Cardiac septum (tissue), 1 donor: ENCODE results near the gene TECR. TPM values are rescaled to one million over a fixed set of nuclear protein-coding genes. Genes with fewer than 3 reads are reported as not detected.
"Not testable (repeated sequence)": the region's sequence is repeated elsewhere in the genome, so short reads cannot be mapped to it uniquely, and the experiment has no call there.

ENCODE experiments used
- DNase-seq: peaks from one replicate; pipeline ENCODE4 v3.0.0-alpha.2; 2020; ENCODE audit warnings: low spot score
- intact Hi-C: fragments of 100-400 bp; cut with DNase I; formaldehyde crosslinking; loops from one replicate; pipeline ENCODE4 v1.14.0; 2022
- total RNA-seq: library from RNA; stranded (reverse); fragmentation: NEBNext Ultra II Directional; extraction: Animal tissue kit (Norgen Biotek cat#: 25700); gene quantifications from one replicate; pipeline ENCODE4 v1.2.1, GENCODE V29; 2021
- donor health status: DM: no; HTN: no; CAD: no.

The TECR gene
- total RNA-seq, 1 donor from 2014 or later = 62.0 TPM

DNA sequence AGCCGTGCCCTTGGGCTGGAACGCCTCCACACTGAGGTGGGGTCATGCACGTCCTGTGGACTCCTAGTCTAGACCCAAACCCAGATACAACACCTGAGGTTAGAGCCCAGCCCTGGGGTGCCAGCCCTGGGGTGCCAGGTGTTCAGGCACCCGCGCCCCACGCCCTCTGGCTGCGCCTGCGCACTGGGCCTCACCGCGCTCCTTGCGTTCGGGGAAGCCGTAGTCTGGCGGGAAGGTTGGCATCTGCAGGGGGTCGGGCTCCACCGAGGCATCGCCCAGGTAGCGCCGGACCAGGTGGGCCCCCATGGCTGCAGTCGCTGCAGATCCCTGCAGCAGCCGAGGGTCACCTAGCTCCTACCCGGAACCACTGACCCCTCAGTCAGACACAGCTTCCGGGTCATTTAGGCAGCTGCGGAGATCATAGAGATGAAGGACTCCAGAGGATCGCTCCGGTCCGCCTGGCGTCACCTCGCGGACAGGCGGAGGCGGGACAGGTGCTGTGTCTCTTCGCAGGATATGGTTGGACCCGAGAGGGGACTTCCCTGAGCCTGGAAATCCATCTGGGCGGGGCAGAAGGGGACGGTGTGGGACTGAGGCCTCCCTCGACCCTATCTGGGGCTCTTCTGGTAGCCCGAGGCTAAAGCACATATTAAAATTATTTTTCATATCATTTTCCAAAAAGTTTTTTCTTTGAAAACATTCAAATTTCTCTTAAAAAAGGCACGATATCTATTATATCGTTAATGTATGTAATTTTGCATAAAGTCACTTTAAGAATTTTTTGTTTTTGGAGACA, 42.5 kb downstream of the TECR start, which contains the start of gene NDUFB7:
TSS of gene NDUFB7 (minus strand) at position 372 of the 796 bp plus-strand sequence. CDS start at position 306, 66 bp downstream.
- intact Hi-C loops = loop anchor here (5.0 kb wide), 1 partner anchor 115 kb away; no protein-coding TSS in a partner anchor

DNA sequence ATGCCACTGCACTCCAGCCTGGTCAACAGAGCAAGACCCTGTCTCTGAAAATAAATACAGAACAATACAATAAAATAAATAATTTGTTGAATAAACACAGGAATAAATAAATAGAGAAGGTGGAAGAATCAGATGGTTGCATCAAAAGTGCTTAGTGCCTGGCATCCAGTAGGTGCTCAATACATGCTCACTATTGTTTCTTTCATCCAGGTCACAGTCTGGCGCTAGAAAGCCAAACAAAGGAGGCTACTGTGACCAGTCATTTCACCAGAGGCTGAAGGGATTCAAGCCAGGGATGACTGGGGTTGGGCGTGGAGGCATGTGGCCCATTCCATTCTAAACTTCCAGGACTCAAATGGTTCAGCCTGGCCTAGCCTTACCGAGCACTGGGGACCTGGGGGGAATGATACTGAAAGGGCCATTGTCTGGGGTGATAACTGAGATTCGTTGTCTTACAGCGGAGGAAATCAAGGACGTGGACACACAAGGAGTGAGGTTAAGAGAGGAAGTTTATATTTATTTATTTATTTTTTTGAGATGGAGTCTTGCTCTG, 46.1 kb downstream of the TECR start:
- intact Hi-C loops = loop anchor here (2.0 kb wide), 1 partner anchor 313 kb away; no protein-coding TSS in a partner anchor
- DNase-seq = no peak

More for the DNA sequence above, 42.5 kb downstream of the TECR start, which contains the start of gene NDUFB7:
- peak; percentile 96 for DNase-seq

DNA sequence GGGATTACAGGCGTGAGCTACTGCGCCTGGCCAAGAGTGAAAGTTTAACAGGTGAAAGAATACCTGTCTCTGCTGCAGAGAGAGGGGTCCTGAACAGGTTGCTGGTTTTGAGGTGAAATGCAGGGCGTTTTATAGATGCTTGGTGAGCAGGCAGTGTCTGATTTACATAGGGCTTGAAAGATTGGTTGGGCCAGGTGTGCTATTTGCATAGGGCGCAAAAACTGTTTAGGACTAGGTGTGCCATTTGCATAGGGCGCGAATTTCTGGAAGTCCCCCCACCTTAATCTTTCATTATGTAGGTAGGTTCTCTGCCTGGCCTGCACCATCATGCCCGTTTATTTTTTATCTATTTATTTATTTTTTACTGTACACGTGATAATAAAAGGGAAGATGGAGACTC, 47.0 kb downstream of the TECR start:
- intact Hi-C loops = no loop called here
- DNase-seq = no peak

DNA sequence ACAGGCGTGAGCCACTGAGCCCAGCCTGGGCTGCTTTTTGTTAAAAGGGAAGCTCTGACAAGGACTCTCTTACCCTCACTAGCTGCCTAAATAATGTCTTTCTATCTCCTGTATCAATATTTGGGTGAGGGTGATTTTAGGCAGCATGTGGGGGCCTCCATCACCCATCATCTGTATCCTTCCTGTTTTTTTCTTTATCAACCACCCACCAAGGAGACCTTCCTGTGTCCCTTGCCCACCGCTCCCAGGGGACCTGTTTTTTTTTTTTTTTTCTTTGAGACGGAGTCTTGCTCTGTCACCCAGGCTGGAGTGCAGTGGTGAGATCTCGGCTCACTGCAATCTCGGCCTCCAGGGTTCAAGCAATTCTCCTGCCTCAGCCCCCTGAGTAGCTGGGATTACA, 47.9 kb downstream of the TECR start:
- no peak for DNase-seq
- intact Hi-C loops = no loop called here

DNA sequence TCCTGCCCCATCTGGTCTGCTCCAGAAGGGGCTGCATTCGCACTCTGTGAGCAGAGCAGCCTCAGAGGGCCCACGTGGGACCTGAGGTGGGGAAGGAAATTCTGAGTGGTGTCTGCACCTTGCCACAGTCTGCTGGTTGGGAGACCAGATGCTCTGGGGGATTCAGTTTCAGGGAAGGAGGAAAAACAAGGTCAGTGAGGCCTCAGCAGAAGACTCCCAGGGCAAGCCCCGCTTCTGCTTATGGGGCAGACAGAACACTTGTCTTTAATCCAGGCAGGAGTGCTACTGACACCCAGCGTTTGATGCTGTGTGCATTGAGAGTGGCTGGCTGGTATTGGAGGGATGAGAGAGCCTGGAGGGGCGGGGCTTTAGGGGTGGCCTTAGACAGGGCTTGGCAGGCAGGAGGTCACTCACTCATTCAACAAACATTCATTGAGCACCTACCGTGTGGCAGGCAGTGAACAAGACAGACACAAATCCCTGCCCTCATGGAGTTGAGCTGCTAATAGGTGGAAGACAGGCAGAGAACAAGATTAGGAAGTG, 48.6 kb downstream of the TECR start:
- DNase-seq = no peak
- intact Hi-C loops = no loop called here

DNA sequence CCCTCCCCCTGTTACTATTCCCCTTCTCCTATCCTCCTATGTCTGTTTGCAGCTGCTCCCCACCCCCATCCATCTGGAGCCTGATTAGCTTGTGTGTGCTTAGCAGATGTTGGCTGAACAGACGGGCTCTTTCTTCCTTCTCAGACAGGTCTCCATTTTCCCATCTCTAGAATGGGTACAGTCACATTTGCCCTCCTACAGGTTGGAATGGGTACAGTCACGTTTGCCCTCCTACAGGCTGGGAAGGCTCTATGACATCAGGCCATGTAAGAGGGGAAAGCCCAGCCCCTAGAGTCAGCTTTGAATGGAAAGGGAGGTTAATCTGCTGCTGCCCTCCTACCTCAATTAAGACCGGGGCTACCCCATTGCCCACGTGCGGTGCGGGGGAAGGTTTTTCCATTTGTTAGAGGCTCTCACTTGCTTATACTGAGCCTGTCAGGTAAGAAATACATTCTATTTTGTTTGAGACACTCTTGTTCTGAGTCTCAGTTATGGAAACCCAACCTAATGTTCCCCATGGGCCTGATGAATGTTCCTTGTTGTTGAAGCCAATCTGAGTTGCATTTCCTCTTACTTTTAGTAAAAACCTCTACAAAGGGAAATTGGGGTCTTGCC, 51.3 kb downstream of the TECR start:
- DNase-seq = no peak
- intact Hi-C loops = no loop called here

DNA sequence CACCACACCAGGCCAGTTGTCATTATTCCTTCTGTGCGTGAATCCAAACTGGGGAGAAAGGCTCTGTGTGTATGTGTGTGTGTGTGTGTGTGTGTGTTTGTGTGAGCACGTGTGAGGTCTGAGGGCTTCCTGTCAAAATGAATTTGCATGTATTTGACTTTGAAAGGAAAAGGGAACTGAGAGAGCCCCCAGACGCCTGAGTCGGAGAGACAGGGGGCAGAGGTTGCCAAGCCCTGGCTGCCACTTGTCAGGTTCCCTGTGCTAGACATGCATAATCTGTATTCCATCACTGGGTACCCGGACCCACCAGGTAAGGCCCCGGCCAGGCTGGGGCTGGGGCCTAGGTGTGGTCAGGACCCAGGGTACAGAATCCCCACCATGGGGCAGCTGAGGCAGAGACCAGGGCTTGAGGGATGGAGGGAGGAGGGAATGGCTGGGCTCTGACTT, 53.5 kb downstream of the TECR start, which contains the start of gene CLEC17A:
TSS of gene CLEC17A (plus strand) at position 191 of the 447 bp plus-strand sequence. CDS start at position 268, 77 bp downstream.
- no peak for DNase-seq
- intact Hi-C loops = no loop called here

DNA sequence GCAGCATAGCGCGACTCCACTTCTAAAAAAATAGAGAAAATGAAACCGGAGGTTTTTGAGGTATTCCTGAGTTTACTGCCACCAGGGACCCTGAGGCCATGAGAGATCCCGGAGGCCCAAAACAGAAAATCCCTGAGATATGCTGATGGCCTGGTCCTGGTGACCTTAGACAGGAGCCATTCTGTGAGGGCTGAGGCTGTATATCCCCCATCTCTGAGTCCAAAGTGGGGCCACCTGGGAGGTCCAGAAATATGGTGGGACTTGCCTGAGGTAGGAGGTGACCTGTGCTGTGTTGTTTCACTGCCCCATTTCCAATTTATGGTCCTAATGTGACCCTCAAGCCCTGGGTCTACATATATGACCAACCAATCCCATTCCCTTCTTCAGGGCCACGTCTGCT, 55.0 kb downstream of the TECR start:
- intact Hi-C loops, DNase-seq: not testable (repeated sequence)

DNA sequence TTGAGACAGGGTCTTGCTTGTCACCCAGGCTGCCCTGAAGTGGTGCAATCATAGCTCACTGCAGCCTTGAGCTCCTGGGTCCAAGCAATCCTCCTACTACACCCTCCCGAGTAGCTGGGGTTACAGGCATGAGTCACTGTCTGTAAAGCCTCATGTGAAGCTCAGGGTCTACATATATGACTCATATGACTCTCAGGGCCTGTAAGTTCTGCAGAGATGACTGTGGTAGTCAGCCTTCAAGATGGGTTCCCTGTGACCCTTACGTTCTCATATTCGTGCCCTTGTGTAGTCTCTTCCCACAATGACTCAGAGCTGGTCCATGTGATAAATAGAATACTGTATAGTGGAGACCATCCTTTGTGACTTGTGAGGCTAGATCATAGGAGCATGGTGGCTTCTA, 55.8 kb downstream of the TECR start:
- DNase-seq, intact Hi-C loops: not testable (repeated sequence)

DNA sequence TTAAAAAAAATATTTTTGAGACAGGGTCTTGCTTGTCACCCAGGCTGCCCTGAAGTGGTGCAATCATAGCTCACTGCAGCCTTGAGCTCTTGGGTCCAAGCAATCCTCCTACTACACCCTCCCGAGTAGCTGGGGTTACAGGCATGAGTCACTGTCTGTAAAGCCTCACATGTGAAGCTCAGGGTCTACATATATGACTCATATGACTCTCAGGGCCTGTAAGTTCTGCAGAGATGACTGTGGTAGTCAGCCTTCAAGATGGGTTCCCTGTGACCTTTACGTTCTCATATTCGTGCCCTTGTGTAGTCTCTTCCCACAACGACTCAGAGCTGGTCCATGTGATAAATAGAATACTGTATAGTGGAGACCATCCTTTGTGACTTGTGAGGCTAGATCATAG, 60.0 kb downstream of the TECR start:
- intact Hi-C loops, DNase-seq: not testable (repeated sequence)

DNA sequence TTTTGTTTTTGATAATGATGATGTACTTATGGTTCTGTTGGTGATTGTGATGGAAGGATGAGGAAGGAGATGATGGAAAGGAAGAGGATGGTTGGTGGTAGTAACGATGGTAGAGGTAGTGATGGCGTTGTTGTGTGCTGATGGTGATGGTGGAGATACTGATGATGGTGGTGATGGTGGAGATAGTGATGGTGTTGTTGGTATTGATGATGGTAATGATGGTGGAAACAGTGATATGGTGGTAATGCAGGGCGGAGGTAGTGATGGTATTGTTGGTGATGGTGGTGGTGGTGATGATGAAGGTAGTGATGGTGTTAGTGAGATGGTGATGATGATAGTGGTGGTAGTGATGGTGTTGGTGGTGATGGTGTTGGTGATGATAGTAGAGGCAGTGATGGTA, 66.2 kb downstream of the TECR start:
- no peak for DNase-seq
- intact Hi-C loops = no loop called here

DNA sequence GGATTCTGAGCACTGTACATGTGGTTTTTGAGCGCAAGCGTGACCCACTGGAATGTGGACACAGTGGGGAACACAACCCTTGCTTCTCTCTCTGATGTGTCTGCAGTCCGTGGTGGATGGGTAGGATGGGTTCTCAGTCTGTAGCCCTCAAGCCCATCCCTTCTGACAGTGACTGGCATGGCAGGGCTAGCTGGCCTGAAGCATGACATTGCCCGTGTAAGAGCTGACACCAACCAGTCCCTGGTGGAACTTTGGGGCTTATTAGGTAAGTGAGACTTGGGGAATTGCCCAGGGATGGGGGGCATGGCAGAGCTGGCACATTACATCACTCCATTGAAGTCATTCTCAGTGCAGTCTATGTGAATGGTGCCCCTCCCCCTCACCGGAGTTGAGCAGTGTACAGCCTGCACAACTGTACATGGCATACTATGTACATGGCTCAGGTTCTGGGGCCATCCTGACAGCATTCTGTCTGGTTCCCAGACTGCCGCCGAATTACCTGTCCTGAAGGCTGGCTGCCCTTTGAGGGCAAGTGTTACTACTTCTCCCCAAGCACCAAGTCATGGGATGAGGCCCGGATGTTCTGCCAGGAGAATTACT, 70.3 kb downstream of the TECR start:
- intact Hi-C loops = no loop called here
- DNase-seq = no peak

DNA sequence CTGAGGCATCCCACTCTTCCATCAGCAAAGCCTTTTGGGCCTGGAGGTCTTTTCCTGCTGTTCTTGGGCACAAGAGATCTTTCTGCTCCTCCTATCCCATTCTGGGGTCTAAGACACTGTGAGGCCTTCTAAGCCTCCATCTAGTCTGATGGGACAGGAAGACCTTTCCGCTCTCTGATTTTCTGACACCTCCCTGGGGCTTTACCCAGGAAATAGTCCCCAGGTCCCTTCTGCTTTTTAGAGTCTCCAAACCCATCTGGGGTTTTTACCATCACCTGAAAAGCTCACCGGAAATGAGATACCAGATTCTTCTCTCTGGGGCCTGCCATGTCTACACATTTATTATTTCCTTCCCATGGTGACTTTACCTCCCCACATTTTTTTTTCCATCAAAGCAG, 74.6 kb downstream of the TECR start:
- intact Hi-C loops = no loop called here

DNA sequence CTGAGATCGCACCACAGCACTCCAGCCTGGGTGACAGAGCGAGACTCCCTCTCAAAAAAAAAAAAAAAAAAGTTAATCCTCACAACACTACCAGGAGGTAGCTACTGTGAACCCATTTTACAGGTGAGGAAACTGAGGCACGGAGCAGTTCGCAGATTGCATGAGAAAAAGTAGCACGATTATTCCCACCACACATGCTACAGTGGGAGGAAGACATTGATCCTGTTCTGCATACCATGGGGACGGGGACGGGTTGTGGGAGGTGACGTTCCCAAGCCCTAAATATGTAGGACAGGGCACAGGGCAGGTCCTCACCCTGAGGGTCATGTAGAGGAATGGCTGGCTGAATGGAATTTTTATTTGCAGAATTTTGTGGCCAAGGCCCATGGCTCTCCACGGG, 77.2 kb downstream of the TECR start:
- intact Hi-C loops = no loop called here
- no peak for DNase-seq

More for the DNA sequence above, 74.6 kb downstream of the TECR start:
- no peak for DNase-seq

DNA sequence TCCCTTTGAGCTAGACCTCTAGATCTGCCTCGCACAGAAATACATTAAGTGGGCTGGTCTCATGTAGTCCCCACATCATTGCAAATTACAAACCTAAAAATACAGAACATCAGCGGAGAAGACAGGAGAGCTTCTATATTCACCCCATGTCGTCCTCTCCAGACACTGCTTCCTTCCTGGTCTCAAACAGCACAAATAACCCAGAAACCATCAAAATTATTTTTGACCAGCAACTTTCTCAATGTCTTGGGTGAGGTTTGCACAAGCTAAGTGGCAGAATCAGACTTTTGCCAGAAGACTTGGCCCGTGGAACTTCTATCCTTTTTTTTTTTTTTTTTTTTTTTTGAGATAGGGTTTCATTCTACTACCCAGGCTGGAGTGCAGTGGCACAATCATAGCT, 81.7 kb downstream of the TECR start:
- intact Hi-C loops = no loop called here
- no peak for DNase-seq

DNA sequence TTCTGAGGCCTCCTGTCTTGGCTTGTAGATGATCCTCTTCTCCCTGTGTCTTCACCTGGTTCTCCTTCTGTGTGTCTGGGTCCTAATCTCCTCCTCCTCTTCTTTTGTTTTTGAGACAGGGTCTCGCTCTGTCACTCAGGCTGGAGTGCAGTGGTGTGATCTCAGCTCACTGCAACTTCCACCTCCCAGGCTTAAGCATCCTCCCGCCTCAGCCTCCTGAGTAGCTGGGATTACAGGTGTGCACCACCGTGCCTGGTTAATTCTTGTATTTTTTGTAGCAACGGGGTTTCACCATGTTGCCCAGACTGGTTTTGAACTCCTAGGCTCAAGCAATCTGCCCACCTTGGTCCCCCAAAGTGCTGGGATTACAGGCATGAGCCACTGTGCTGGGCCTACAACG, 82.8 kb downstream of the TECR start:
- intact Hi-C loops, DNase-seq: not testable (repeated sequence)

DNA sequence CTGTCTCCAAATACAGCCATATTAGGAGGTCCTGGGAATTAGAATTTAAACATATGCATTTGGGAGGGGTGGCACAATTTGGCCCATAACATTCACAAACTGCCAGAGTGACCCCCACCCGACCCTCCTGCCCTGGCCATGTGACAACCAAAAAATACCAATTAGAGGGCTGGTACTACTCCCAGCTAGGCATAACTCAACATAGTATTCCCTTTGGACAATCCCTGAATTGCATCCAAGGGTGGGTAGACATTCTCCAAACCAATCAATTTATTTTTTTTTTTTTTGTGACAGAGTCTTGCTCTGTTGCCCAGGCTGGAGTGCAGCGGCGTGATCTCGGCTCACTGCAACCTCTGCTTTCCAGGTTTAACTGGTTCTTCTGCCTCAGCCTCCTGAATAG, 83.3 kb downstream of the TECR start:
- intact Hi-C loops = no loop called here
- DNase-seq = no peak

DNA sequence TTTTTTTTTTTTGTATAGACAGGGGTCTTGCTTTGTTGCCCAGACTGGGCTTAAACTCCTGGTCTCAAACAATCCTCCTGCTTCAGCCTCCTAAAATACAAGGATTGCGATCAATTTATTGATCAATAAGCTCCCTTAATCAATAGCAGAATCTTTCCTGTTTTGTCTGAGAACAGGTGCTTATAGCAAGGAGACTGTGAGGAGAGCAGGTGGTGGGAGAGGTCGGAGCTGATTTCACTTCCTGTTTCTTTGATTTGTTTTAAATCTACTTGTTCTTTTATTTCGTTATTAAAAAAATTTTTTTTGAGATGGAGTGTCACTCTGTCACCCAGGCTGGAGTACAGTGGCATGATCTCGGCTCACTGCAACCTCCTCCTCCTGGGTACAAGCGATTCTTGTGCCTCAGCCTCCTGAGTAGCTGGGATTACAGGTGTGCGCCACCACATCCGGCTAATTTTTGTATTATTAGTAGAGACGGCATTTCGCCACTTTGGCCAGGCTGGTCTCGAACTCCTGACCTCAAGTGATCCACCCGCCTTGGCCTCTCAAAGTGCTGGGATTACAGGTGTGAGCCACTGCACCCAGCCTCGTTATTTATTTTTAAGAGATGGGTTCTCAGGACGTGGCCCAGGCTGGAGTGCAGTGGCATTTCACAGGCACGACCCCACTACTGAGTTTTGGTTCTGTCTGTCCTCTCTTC, 84.2 kb downstream of the TECR start:
- intact Hi-C loops, DNase-seq: not testable (repeated sequence)

DNA sequence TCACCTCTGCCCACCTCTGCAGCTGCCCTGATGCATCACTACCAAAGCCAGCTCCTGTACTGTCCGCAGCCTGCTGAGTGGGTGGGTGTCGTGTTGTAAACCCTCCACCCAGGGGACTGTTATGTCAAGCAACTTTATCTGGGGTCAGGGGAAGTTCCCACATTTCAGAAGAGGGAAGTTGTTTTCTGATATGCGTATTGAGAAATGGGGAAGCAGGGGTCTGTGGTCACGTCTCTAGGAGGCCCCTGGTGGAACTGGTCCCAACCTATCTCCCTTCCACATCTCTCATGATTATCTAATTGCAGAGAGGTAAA, 84.7 kb downstream of the TECR start:
- intact Hi-C loops = no loop called here
- no peak for DNase-seq
